ENCODE data around the gene GOLGA8M.
"Not testable (repeated sequence)": the region's sequence is repeated elsewhere in the genome, so short reads cannot be mapped to it uniquely, and the experiment has no call there.

GOLGA8M gene

GRCh38 chr15:28712270-28712669, at the start of gene GOLGA8M:
Gene GOLGA8M, minus strand, starts transcription at chr15:28712421. Its CDS starts 98 bp downstream, at chr15:28712323.
- not testable (repeated sequence) for DNase-seq (ENCODE audit: low read depth in 2 of 3, low spot score in 2 of 3)

DNA sequence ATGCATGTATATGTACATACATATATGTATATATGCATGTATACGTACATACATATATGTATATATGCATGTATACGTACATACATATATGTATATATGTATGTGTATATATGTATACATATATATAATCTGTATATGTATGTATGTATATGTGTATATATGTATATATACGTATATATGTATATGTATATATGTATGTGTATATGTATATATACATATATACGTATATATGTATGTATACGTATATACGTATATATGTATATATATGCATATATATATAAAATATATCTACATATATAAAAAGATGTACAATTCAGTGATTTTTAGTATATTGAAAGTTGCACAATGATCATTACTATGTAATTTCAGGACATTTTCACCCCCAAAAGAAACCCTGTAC, 30.7 kb upstream of the GOLGA8M start:
- DNase-seq (ENCODE audit: low read depth in 2 of 3, low spot score in 2 of 3), result not testable (repeated sequence)

GRCh38 chr15:28738590-28739292, 26.5 kb upstream of the GOLGA8M start:
- DNase-seq (ENCODE audit: low read depth in 2 of 3, low spot score in 2 of 3), result not testable (repeated sequence)

DNA sequence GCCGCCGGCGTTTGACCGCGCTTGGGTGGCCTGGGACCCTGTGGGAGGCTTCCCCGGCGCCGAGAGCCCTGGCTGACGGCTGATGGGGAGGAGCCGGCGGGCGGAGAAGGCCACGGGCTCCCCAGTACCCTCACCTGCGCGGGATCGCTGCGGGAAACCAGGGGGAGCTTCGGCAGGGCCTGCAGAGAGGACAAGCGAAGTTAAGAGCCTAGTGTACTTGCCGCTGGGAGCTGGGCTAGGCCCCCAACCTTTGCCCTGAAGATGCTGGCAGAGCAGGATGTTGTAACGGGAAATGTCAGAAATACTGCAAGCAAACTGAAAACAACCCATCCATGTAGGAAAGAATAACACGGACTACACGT, 26.0 kb upstream of the GOLGA8M start:
- not testable (repeated sequence) for DNase-seq (ENCODE audit: low read depth in 2 of 3, low spot score in 2 of 3)

- peak; percentile 8 to 25 (median 18) for DNase-seq (ENCODE audit: low read depth in 2 of 3, low spot score in 2 of 3)
Observed at GRCh38 chr15:28737521-28738199, 25.4 kb upstream of the GOLGA8M start.

- DNase-seq (ENCODE audit: low read depth in 2 of 3, low spot score in 2 of 3), result not testable (repeated sequence)
Observed at GRCh38 chr15:28728061-28728460, 15.8 kb upstream of the GOLGA8M start.

DNA sequence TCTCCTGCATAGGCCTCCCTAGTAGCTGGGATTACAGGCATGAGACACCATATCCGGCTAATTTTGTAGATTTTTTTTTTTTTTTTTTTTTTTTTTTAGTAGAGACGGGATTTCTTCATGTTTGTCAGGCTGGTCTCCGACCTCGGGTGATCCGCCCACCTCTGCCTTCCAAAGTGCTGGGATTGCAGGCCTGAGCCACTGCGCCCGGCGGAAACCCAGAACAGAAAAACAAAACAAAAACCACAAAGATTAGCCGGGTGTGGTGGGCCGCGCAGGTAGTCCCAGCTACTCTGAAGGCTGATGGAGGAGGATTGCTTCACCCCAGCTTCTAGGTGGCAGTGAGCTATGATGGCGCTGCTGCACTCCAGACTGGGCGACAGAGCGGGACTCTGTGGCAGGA, 14.8 kb upstream of the GOLGA8M start:
- DNase-seq (ENCODE audit: low read depth in 2 of 3, low spot score in 2 of 3), result not testable (repeated sequence)

- no peak for DNase-seq (ENCODE audit: low read depth in 2 of 3, low spot score in 2 of 3)
Observed at GRCh38 chr15:28726102-28726501, 13.9 kb upstream of the GOLGA8M start.

DNA sequence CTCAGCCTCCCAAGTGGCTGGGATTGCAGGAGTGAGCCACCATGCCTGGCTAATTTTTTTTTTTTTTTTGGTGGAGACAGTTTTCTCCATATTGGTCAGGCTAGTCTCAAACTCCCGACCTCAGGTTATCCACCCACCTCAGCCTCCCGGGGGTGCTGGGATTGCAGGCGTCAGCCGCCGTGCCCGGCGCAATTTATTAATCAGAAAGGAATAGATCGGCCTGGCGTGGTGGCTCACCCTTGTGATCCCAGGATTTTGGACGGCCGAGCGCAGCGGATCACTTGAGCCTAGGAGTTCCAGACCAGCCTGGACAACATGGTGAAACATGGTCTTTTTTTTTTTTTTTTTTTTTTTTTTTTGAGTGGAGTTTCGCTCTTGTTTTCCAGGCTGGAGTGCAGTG, 13.3 kb upstream of the GOLGA8M start:
- DNase-seq (ENCODE audit: low read depth in 2 of 3, low spot score in 2 of 3), result no peak

GRCh38 chr15:28723986-28724385, 11.8 kb upstream of the GOLGA8M start:
- DNase-seq (ENCODE audit: low read depth in 2 of 3, low spot score in 2 of 3), result not testable (repeated sequence)

GRCh38 chr15:28719626-28720025, 7.4 kb upstream of the GOLGA8M start:
- DNase-seq (ENCODE audit: low read depth in 2 of 3, low spot score in 2 of 3), result not testable (repeated sequence)

DNA sequence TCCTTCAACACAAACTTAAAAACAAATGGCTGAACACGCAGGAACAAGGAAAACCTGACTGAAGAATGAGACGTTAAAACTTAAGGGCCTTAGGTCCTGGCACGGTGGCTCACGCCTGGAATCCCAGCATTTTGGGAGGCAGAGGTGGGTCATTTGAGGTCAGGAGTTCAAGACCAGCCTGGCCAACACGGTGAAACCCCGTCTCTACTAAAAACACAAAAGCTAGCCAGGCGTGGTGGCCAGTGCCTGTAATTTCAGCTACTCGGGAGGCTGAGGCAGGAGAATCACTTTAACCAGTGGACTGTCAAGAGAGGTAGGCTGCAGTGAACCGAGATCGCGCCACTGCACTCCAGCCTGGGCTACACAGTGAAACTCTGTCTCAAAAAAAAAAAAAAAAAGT, 6.4 kb upstream of the GOLGA8M start:
- not testable (repeated sequence) for DNase-seq (ENCODE audit: low read depth in 2 of 3, low spot score in 2 of 3)

DNA sequence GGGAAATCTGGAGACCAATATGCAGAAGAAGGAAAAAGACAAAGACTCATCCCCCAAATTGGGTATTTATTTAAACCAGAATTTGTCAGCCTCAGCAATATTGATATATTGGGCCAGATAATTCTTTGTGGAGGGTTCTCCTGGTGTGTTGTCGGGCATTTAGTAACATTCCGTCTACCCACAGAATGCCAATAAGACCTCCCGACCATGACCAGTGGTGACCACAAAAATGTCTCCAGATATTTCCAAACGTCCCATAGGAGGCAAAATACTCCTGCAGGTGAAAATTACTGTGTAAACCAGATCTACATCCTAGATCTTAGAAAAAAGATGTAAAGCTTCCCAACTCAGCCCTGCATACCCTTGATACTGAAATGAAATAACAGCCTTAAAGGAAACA, 2.0 kb upstream of the GOLGA8M start:
- not testable (repeated sequence) for DNase-seq (ENCODE audit: low read depth in 2 of 3, low spot score in 2 of 3)

GRCh38 chr15:28703927-28704326, 8.3 kb downstream of the GOLGA8M start:
- not testable (repeated sequence) for DNase-seq (ENCODE audit: low read depth in 2 of 3, low spot score in 2 of 3)

GRCh38 chr15:28702427-28702826, 9.8 kb downstream of the GOLGA8M start:
- not testable (repeated sequence) for DNase-seq (ENCODE audit: low read depth in 2 of 3, low spot score in 2 of 3)

DNA sequence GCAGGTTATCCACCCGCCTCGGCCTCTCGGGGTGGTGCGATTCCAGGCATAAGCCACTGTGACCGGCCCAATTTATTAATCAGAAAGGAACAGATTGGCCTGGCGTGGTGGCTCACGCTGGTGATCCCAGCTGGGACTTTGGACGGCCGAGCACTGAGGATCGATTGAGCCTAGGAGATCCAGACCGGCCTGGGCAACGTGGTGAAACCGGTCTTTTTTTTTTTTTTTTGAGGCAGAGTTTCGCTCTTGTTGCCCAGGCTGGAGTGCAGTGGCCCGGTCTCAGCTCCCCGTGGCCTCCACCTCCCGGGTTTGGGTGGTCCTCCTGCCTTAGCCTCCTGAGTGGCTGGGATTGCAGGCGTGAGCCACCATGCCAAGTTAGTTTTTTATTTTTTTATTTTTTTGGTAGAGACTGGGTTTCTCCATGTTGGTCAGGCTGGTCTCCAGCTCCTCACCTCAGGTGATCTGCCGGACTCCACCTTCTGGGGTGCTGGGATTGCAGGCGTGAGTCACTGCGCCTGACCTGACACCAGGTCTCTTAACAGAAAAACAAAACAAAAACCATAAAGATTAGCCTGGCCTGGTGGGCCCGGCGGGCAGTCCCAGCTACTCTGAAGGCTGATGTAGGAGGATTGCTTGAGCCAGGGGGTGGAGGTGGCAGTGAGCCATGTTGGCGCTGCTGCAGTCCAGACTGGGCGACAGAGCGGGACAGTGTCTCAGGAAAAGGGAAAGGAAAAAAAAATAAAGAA, 18.0 kb downstream of the GOLGA8M start:
- not testable (repeated sequence) for DNase-seq (ENCODE audit: low read depth in 2 of 3, low spot score in 2 of 3)

DNA sequence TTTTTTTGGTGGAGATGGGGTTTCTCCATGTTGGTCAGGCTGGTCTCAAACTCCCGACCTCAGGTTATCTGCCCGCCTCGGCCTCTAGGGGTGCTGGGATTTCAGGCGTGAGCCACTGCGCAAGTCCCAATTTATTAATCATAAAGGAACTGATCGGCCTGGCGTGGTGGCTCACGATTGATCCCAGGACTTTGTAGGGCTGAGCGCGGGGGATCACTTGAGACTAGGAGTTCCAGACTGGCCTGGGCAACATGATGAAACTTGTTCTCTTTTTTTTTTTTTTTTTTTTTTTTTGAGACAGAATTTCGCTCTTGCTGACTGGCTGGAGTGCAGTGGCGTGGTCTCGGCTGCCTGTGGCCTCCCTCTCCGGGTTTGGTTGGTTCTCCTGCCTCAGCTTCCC, 19.2 kb downstream of the GOLGA8M start:
- not testable (repeated sequence) for DNase-seq (ENCODE audit: low read depth in 2 of 3, low spot score in 2 of 3)

DNA sequence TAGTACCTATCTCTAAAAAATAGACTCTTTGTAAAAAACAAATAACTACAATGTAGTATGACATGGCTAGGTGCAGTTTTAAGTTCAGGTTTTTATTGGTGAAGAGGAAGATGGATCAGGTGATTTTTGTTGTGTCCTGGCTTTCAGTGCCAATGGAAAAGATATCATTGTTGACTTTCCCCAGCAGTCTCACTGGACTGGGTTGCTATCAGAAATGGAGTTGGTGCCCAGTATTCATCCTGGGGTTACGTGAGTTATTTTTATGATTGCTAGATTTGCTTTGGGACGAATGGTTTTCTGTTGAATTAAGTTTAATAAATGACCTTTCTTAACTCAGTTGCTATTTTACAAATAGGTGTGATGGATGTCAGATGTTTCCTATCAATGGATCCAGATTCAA, 38.7 kb downstream of the GOLGA8M start:
- DNase-seq (ENCODE audit: low read depth in 2 of 3, low spot score in 2 of 3), result not testable (repeated sequence)

- not testable (repeated sequence) for DNase-seq (ENCODE audit: low read depth in 2 of 3, low spot score in 2 of 3)
Observed at GRCh38 chr15:28672122-28672521, 40.1 kb downstream of the GOLGA8M start.

DNA sequence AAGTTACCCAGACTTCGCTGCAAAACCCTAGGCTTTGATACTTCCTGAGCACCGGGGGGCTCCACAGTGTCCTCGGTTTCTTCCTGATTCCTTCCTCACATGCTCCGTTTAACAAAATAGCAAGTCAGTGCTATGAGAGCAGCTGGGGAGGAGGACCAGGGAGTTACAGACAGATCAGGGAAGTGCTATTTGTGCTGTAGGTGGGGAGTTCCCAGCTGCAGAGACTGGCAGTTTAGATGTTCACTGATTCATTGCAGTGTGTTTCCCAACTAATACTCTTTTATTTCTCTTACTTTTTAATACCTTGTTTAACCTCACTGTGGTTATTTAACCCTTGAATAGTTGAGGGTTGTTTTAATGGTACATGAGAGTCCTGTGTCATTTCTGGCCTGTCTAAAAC, 45.8 kb downstream of the GOLGA8M start:
- DNase-seq (ENCODE audit: low read depth in 2 of 3, low spot score in 2 of 3), result not testable (repeated sequence)

DNA sequence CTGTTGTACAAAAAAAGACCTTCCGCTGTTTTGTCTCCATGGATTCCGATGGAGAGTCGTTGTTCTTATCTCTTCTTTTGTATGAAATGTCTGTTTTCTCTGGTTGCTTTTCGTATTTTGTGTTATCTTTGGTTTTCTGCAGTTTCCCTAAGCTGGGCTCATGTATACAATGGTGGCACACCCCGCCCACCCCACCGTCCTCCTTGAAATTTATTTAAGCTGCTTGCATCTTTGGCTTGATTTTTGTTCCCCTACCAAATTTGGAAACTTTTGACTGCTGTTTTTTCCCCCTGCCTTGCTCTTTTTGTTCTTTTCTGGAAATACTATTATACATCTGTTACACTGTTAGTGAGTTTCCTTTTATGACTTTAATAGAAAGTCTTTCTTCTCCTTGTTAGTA, 47.6 kb downstream of the GOLGA8M start:
- DNase-seq (ENCODE audit: low read depth in 2 of 3, low spot score in 2 of 3), result not testable (repeated sequence)

- not testable (repeated sequence) for DNase-seq (ENCODE audit: low read depth in 2 of 3, low spot score in 2 of 3)
Observed at GRCh38 chr15:28663717-28664116, 48.5 kb downstream of the GOLGA8M start.
